ENCODE measurements around the gene CFAP97. TPM values are rescaled to one million over a fixed set of nuclear protein-coding genes. Genes with fewer than 3 reads are reported as not detected.

The CFAP97 gene
- total RNA-seq, 1 donor from 2014 or later = 46.9 TPM

- peak; percentile 49 for DNase-seq (ENCODE audit: low spot score)
- intact Hi-C loops (cut with micrococcal nuclease) = loop anchor here (1.0 to 2.0 kb wide), 3 partner anchors 41 to 178 kb away; partner anchors contain the start of gene SLC25A4
- no peaks in the 10 kb centered on the region for H3K9me3 Mint-ChIP-seq
- H3K27me3 Mint-ChIP-seq (ENCODE audit: low read depth) = no peaks in the 10 kb centered on the region
- H3K36me3 Mint-ChIP-seq (ENCODE audit: low read depth) = peaks cover 36% of the 10 kb centered on the region
- H3K27ac Mint-ChIP-seq = no peak overlapping the region
- H3K4me3 Mint-ChIP-seq (ENCODE audit: low read depth) = no peak overlapping the region
- H3K4me1 Mint-ChIP-seq (ENCODE audit: low read depth) = peaks cover 14% of the 10 kb centered on the region
Observed at GRCh38 chr4:185183622-185184281, 20.0 kb downstream of the CFAP97 start.

GRCh38 chr4:185182239-185182638 lies 21.6 kb downstream of the CFAP97 start:
- H3K27ac Mint-ChIP-seq = no peak overlapping the region
- H3K4me3 Mint-ChIP-seq (ENCODE audit: low read depth) = no peak overlapping the region
- H3K4me1 Mint-ChIP-seq (ENCODE audit: low read depth) = peaks cover 14% of the 10 kb centered on the region
- H3K36me3 Mint-ChIP-seq (ENCODE audit: low read depth) = peaks cover 29% of the 10 kb centered on the region
- no peak for DNase-seq (ENCODE audit: low spot score)
- H3K9me3 Mint-ChIP-seq = no peaks in the 10 kb centered on the region
- no peaks in the 10 kb centered on the region for H3K27me3 Mint-ChIP-seq (ENCODE audit: low read depth)
- intact Hi-C loops (cut with micrococcal nuclease) = loop anchor here (2.0 kb wide), 1 partner anchor 39 kb away; the partner anchor contains the start of gene SLC25A4

DNA sequence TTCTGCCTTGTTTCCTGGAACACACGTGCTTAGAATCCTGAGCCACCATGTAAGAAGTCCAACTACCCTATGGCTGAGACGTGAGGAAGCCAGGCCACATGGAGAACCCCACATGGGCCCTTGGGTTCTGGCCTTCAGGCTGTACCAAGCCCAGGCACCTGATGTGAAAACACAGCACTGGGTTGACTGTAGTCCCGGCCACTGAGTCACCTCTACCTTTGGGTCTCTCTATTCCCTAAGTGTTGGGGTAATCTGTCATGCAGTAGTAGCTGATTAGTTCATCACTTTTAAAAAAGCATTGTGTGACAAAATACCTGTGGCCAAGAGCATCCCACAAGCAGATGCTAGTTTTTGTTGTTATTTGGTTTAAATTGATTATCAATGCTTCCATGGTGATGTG lies 24.3 kb downstream of the CFAP97 start:
- no peak for DNase-seq (ENCODE audit: low spot score)
- intact Hi-C loops (cut with micrococcal nuclease) = no loop called here
- H3K4me1 Mint-ChIP-seq (ENCODE audit: low read depth) = peaks cover 9% of the 10 kb centered on the region
- no peak overlapping the region for H3K27ac Mint-ChIP-seq
- no peaks in the 10 kb centered on the region for H3K9me3 Mint-ChIP-seq
- no peaks in the 10 kb centered on the region for H3K27me3 Mint-ChIP-seq (ENCODE audit: low read depth)
- no peak overlapping the region for H3K4me3 Mint-ChIP-seq (ENCODE audit: low read depth)
- H3K36me3 Mint-ChIP-seq (ENCODE audit: low read depth) = peaks cover 31% of the 10 kb centered on the region

- DNase-seq (ENCODE audit: low spot score) = no peak
- peaks cover 55% of the 10 kb centered on the region for H3K36me3 Mint-ChIP-seq (ENCODE audit: low read depth)
- H3K27ac Mint-ChIP-seq = no peak overlapping the region
- H3K4me3 Mint-ChIP-seq (ENCODE audit: low read depth) = no peak overlapping the region
- intact Hi-C loops (cut with micrococcal nuclease) = no loop called here
- H3K9me3 Mint-ChIP-seq = no peaks in the 10 kb centered on the region
- peaks cover 9% of the 10 kb centered on the region for H3K27me3 Mint-ChIP-seq (ENCODE audit: low read depth)
- peaks cover 3% of the 10 kb centered on the region for H3K4me1 Mint-ChIP-seq (ENCODE audit: low read depth)
Observed at GRCh38 chr4:185171373-185172071, 32.3 kb downstream of the CFAP97 start.

DNA sequence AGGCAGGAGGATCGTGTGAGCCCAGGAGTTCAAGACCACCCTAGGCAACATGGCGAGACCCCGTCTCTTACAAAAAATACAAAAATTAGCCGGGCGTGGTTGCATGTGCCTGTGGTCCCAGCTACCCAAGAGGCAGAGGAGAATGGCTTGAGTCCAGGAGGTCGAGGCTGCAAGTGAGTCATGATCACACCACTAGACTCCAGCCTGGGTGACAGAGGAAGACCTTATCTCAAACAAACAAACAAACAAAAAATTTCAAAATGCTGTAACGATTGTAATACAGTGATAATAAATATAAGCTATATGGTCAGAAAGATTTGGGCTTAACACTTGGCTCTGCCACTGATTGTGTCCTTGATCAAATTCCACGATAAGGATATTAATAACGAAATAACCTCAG lies 36.6 kb downstream of the CFAP97 start:
- Mint-ChIP-seq H3K36me3 (ENCODE audit: low read depth) (peaks cover 67% of the 10 kb centered on the region), H3K4me1 (ENCODE audit: low read depth) (peaks cover 17% of the 10 kb centered on the region), H3K27ac (no peak overlapping the region), H3K9me3 (no peaks in the 10 kb centered on the region), H3K4me3 (ENCODE audit: low read depth) (no peak overlapping the region), H3K27me3 (ENCODE audit: low read depth) (peaks cover 19% of the 10 kb centered on the region)
- DNase-seq (ENCODE audit: low spot score) = no peak
- intact Hi-C loops (cut with micrococcal nuclease) = no loop called here

DNA sequence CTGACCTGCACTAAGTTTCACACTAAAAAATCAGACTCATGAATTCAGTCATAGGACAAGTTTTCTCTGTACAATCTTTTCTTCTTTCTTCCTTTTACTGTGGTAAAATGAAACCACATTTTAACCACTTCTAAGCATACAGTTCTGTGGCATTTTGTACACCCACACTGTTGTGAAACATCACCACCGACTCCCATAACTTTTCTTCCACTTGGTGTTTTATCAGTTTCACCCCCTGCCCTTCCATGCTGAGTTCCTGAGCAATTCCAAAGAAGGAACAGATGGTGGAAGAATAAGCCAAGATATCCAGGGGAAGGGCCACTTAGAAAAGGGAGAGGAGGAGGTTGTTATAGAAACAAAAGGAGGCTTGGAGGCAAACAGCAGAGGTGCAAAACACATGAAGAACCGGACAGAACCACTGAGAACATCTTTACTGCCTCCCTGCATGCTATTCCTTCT lies 38.2 kb downstream of the CFAP97 start:
- H3K9me3 Mint-ChIP-seq = no peaks in the 10 kb centered on the region
- no peak overlapping the region for H3K4me3 Mint-ChIP-seq (ENCODE audit: low read depth)
- peak overlapping the region; percentile 30 for H3K27ac Mint-ChIP-seq
- peaks cover 71% of the 10 kb centered on the region for H3K36me3 Mint-ChIP-seq (ENCODE audit: low read depth)
- no peak for DNase-seq (ENCODE audit: low spot score)
- intact Hi-C loops (cut with micrococcal nuclease) = loop anchor here (1.0 to 2.0 kb wide), 3 partner anchors 15 to 37 kb away; partner anchors contain the start of genes CFAP97 and SLC25A4
- peaks cover 19% of the 10 kb centered on the region for H3K27me3 Mint-ChIP-seq (ENCODE audit: low read depth)
- peaks cover 17% of the 10 kb centered on the region for H3K4me1 Mint-ChIP-seq (ENCODE audit: low read depth)

DNA sequence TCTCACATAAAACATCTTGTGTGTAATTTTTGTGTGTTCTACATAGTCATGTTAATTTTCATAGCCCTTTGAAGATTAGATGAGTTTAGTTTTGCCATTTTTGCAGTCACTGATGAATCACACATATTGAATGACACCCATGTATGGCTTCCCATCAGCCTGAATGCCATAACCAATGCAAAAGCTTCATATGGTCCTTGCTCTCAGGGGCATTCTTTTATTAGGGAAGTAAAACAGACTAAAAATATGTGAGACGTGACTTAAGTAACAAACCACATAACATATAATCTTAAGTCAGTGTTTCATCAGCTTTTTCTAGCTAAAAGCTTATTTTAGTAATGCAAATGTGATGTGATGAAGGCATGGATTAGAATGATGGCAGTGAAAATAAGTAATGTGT lies 52.5 kb downstream of the CFAP97 start:
- intact Hi-C loops (cut with micrococcal nuclease) = no loop called here
- no peak overlapping the region for H3K27ac Mint-ChIP-seq
- H3K4me1 Mint-ChIP-seq (ENCODE audit: low read depth) = no peaks in the 10 kb centered on the region
- no peak for DNase-seq (ENCODE audit: low spot score)
- no peaks in the 10 kb centered on the region for H3K9me3 Mint-ChIP-seq
- H3K36me3 Mint-ChIP-seq (ENCODE audit: low read depth) = peaks cover 24% of the 10 kb centered on the region
- peaks cover 4% of the 10 kb centered on the region for H3K27me3 Mint-ChIP-seq (ENCODE audit: low read depth)
- no peak overlapping the region for H3K4me3 Mint-ChIP-seq (ENCODE audit: low read depth)

- Mint-ChIP-seq H3K36me3 (ENCODE audit: low read depth) (peaks cover 16% of the 10 kb centered on the region), H3K4me3 (ENCODE audit: low read depth) (no peak overlapping the region), H3K4me1 (ENCODE audit: low read depth) (no peaks in the 10 kb centered on the region), H3K27me3 (ENCODE audit: low read depth) (peaks cover 18% of the 10 kb centered on the region), H3K27ac (no peak overlapping the region), H3K9me3 (no peaks in the 10 kb centered on the region)
- intact Hi-C loops (cut with micrococcal nuclease) = loop anchor here (10.0 kb wide), 1 partner anchor 245 kb away; the partner anchor contains the start of genes ANKRD37 and LRP2BP
- DNase-seq (ENCODE audit: low spot score) = no peak
Observed at GRCh38 chr4:185149392-185149791, 54.4 kb downstream of the CFAP97 start.

DNA sequence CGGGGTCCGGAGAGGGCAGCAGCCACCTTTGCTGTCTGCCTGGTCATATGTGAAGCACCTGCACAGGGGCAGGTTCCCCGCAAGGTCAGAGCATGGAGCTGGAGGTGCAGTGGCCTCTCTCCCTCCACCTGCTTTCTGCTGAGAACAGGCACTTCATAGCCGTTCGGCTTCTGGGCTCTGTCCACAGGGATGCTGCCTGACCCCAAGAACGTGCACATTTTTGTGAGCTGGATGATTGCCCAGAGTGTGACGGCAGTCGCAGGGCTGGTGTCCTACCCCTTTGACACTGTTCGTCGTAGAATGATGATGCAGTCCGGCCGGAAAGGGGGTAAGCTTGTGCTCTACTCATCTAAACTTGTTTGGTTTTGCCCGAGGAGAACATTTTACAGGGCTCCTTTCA lies 58.2 kb downstream of the CFAP97 start:
- Mint-ChIP-seq H3K27me3 (ENCODE audit: low read depth) (peaks cover 47% of the 10 kb centered on the region), H3K4me3 (ENCODE audit: low read depth) (no peak overlapping the region), H3K9me3 (no peaks in the 10 kb centered on the region), H3K36me3 (ENCODE audit: low read depth) (peaks cover 3% of the 10 kb centered on the region), H3K27ac (no peak overlapping the region), H3K4me1 (ENCODE audit: low read depth) (peaks cover 4% of the 10 kb centered on the region)
- intact Hi-C loops (cut with micrococcal nuclease) = loop anchor here (10.0 kb wide), 1 partner anchor 249 kb away; the partner anchor contains the start of genes ANKRD37 and LRP2BP
- DNase-seq (ENCODE audit: low spot score) = no peak

GRCh38 chr4:185144601-185145240 lies 59.1 kb downstream of the CFAP97 start:
- Mint-ChIP-seq H3K4me1 (ENCODE audit: low read depth) (peaks cover 4% of the 10 kb centered on the region), H3K36me3 (ENCODE audit: low read depth) (peaks cover 3% of the 10 kb centered on the region), H3K27me3 (ENCODE audit: low read depth) (peaks cover 51% of the 10 kb centered on the region), H3K9me3 (no peaks in the 10 kb centered on the region), H3K4me3 (ENCODE audit: low read depth) (peak overlapping the region; percentile 26), H3K27ac (no peak overlapping the region)
- DNase-seq (ENCODE audit: low spot score) = no peak
- intact Hi-C loops (cut with micrococcal nuclease) = loop anchor here (10.0 kb wide), 1 partner anchor 250 kb away; the partner anchor contains the start of genes ANKRD37 and LRP2BP

DNA sequence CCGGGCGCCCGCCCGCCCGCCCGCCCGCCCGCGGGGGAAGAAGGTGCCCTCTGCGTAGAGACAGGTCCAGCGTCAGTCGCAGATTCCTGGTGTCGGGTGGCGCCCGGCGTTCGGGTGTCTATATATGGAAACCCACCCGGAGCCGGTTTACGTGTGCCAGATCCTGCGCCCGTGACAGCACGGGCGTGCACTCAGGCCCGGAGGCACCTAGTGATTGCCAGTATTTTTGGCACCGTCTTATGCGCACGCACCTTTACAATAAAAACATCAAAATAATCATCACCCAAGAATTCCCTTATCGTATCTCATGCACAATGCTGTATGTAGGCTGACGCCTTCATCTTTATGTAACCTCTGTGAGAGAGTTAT lies 60.2 kb downstream of the CFAP97 start:
- Mint-ChIP-seq H3K27me3 (ENCODE audit: low read depth) (peaks cover 58% of the 10 kb centered on the region), H3K27ac (no peak overlapping the region), H3K4me3 (ENCODE audit: low read depth) (peak overlapping the region; percentile 73), H3K4me1 (ENCODE audit: low read depth) (peaks cover 4% of the 10 kb centered on the region), H3K36me3 (ENCODE audit: low read depth) (peaks cover 3% of the 10 kb centered on the region), H3K9me3 (no peaks in the 10 kb centered on the region)
- intact Hi-C loops (cut with micrococcal nuclease) = loop anchor here (2.0 to 10.0 kb wide), 3 partner anchors 21 to 251 kb away; partner anchors contain the start of genes ANKRD37 and LRP2BP
- DNase-seq (ENCODE audit: low spot score) = no peak

DNA sequence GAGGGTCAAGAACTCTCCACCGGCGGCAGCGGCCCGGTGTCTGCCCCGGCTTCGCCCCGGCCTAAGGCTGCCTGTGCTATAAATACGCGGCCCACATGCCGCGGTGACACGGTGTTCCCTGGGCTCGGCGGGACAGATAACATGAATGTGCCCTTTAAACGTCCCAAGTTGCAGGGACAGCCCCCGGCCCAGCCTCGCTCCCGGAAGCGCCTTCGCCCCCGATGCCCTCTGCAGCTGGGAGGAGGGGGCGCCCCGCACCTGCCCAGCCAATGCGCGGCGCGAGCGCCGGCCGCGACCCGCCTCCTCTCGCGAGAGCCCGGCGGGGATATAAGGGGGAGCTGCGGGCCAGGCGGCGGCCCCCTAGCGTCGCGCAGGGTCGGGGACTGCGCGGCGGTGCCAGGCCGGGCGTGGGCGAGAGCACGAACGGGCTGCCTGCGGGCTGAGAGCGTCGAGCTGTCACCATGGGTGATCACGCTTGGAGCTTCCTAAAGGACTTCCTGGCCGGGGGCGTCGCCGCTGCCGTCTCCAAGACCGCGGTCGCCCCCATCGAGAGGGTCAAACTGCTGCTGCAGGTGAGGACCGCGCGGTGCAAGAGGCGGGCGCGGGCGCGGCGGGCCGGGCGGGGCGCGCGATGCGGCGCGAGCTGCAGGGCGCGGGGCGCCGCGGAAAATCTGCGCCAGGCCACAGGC lies 60.7 kb downstream of the CFAP97 start, which contains the start of gene SLC25A4:
TSS of gene SLC25A4 (plus strand) at position 355 of the 689 bp plus-strand sequence. CDS start at position 462, 107 bp downstream.
- Mint-ChIP-seq H3K36me3 (ENCODE audit: low read depth) (peaks cover 3% of the 10 kb centered on the region), H3K27me3 (ENCODE audit: low read depth) (peaks cover 64% of the 10 kb centered on the region), H3K9me3 (no peaks in the 10 kb centered on the region), H3K4me3 (ENCODE audit: low read depth) (peak within 1 kb of the TSS; percentile 83), H3K27ac (no peak within 1 kb of the TSS), H3K4me1 (ENCODE audit: low read depth) (peaks cover 4% of the 10 kb centered on the region)
- intact Hi-C loops (cut with micrococcal nuclease) = loop anchor here (2.0 to 10.0 kb wide), 3 partner anchors 22 to 252 kb away; partner anchors contain the start of genes ANKRD37 and LRP2BP
- DNase-seq (ENCODE audit: low spot score) = peak; percentile 61
